GM18505 (cell line): Measurements from ENCODE around the gene SLC25A17.
"Not testable (repeated sequence)": the region's sequence is repeated elsewhere in the genome, so short reads cannot be mapped to it uniquely, and the experiment has no call there.

Experiments
- ATAC-seq: cut with Tn5 transposase; IDR thresholded peaks from one replicate; pipeline ENCODE4 v1.9.1; 2021; ENCODE audit not compliant: unreplicated experiment
- POLR2A ChIP-seq: IDR thresholded peaks from 4 replicates; pipeline ENCODE4 v1.6.1; 2011; ENCODE audit warnings: borderline replicate concordance; ENCODE audit not compliant: insufficient read depth, insufficient read length; ENCODE audit errors: extremely low read depth

Gene SLC25A17

DNA sequence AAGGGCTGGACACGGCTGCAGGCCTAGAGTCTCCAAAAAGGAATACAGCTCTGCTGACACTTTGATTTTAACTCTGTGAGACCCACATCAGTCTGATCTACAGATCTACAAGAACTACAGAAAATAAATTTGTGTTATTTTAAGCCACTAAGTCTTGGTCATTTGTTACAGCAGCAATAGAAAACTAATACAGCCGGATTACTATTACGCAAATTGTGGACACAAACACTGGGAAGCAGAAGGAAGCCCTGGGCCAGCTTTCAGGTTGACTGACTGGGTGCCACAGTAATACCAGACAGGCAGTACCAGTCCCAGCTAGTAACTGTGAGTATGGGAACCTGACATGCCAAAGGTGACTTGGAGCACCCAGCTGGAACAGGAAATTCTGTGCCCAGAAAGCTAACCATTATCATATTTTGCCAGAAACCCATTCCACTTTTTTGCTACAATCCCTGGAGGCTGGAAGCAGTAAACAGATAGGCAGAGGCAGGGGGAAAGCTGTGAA, 13.4 kb downstream of the SLC25A17 start:
- no peak for ATAC-seq
- TF ChIP-seq POLR2A, result no peak

DNA sequence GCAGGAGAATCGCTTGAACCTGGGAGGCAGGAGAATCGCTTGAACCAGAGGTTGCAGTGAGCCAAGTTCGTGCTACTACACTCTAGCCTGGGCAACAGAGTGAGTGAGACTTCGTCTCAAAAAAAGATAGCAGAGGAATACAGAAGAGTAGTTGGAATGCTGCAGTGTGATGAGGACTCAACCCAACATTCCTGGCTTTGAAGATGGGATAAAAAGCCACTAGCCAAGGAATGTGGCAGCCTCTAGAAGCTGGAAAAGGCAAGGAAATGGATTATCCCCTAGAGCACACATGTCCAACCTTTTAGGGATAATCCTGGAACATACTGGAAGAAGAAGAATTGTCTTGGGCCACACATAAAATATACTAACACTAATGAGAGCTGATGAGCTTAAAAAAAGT, 13.9 kb downstream of the SLC25A17 start:
- ATAC-seq, result no peak
- TF ChIP-seq POLR2A, result no peak

- TF ChIP-seq POLR2A, result no peak
- ATAC-seq, result no peak
Observed at GRCh38 chr22:40803321-40803720, 15.8 kb downstream of the SLC25A17 start.

DNA sequence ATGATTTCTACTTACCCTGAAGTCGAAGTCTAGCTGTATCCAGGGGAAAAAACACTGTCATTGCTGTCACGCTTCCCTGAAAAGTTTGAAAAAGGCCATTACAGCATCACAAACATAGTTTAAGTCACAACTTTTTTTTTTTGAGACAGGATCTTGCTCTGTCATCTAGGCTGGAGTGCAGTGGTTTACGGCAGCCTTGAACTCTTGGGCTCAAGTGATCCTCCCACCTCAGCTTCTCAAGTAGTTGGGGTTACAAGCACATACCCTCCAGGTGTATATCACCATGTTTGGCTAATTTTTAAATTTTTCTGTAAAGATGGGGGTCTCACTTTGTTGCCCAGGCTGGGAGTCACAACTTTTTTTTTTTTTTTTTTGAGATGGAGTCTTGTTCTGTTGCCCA, 20.1 kb downstream of the SLC25A17 start:
- ATAC-seq, result no peak
- TF ChIP-seq POLR2A, result no peak

DNA sequence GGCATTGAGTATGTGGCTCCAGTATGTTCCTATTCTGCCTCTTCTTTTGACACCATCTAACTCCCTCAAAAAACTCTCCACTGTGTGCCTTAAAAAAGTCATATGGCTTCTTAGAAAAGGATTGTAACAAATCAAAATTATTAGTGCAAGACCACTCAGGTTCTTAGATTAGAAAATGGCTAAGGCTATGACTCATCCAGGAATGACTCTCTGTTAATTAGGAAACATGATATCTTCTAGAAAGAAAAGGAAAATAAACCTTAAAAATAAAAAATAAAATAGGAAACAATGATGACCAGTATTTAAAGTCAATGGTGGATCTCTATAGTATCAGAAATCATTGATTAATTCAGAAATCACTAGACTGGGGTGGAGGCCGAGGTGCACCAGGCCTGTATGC, 21.7 kb downstream of the SLC25A17 start:
- no peak for ATAC-seq
- no peak for TF ChIP-seq POLR2A

DNA sequence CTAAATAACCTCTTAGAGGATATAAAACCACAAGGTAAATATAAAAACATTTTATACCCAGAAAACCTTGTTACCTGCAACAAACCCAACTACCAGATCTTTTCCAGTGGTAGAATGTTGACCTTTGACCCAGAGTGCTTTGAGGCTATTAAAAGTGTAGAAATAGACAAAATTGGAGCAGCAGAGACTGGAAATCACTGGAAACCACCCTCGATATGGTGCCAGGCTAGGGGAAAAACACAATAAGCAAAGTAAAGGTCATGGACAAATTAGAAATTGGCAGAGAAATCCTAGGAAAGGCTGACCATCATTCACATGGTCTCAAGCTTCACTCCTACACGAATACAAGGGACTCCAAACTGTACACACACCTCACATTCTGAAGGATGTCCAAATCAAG, 26.7 kb downstream of the SLC25A17 start:
- no peak for ATAC-seq
- no peak for TF ChIP-seq POLR2A

- no peak for ATAC-seq
Observed at GRCh38 chr22:40791241-40791640, 27.9 kb downstream of the SLC25A17 start.

GRCh38 chr22:40789131-40789530, 30.0 kb downstream of the SLC25A17 start:
- TF ChIP-seq POLR2A, result no peak
- ATAC-seq, result no peak

More at GRCh38 chr22:40791241-40791640, 27.9 kb downstream of the SLC25A17 start:
- TF ChIP-seq POLR2A, result no peak

GRCh38 chr22:40782521-40782920, 36.6 kb downstream of the SLC25A17 start:
- TF ChIP-seq POLR2A, result no peak

GRCh38 chr22:40781749-40782148, 37.4 kb downstream of the SLC25A17 start:
- ATAC-seq, result not testable (repeated sequence)

More at GRCh38 chr22:40782521-40782920, 36.6 kb downstream of the SLC25A17 start:
- ATAC-seq, result no peak

DNA sequence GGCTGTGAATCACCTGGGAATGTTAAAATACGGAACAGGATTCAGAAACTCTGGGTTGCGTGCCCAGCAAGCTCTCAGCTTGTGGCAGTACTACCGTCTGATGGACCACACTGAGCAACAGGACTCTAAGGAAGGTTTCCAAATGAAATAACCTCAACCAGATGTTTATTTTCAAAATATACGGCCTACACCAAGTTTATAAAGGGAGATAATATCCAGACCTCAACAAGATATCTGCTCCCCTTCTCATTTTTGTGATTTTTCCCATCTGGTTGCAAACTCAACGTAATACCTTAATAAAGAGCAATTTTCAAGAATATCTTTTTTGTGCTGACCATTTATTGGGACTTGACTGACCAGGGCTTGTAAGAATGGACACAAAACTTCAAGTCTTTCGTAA, 49.4 kb downstream of the SLC25A17 start:
- TF ChIP-seq POLR2A, result no peak
- no peak for ATAC-seq

- ATAC-seq, result no peak
- TF ChIP-seq POLR2A, result no peak
Observed at GRCh38 chr22:40768206-40768605, 50.9 kb downstream of the SLC25A17 start.

DNA sequence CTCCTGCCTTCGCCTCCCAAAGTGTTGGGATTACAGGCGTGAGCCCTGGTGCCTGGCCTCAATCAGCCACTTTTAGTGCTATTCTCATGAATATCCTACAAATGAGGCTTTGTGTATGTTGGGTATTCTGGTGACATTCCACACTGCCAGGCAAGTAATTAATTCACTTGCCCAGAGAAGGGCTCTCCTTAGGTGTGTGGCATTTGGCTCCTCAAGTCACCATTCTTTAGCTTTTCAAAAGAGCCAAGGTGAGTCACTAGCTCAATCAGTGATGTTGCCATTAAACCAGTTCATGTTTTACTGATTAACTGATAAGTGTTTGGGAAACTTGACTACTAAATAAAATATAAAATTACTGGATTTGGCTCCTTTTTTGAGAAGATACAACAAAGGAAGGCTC, 52.2 kb downstream of the SLC25A17 start:
- TF ChIP-seq POLR2A, result no peak
- ATAC-seq, result no peak

DNA sequence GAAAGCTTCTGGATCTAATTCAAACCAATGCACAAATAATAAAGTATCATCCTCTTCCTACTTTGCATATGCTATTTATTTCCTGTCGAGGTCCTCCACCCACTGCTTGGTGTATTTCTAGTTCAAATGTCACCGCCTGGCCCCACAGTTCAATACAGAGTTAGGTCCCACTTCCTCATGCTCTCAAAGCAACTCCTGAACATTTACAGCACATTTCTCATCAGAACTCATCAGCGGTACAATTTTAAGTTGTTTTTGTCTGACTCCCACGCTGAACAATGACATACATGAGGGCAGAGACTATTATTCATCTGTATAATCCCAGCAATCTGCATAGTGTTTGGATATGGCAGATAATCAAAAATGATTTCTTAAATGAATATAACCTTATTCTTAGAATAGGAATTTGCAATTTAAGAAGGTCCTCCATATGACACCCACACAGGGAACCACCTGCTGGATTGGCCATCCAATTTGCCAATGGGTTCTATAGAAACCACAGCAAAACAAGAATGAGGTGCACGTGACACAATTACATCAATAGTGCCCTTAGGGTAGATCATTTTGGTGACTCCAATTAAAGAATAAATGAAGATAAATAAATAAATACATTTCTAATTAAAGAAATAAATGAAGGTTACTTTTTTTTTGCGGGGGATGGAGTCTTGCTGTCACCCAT, 54.2 kb downstream of the SLC25A17 start:
- ATAC-seq, result no peak
- peak; percentile 21 for TF ChIP-seq POLR2A

DNA sequence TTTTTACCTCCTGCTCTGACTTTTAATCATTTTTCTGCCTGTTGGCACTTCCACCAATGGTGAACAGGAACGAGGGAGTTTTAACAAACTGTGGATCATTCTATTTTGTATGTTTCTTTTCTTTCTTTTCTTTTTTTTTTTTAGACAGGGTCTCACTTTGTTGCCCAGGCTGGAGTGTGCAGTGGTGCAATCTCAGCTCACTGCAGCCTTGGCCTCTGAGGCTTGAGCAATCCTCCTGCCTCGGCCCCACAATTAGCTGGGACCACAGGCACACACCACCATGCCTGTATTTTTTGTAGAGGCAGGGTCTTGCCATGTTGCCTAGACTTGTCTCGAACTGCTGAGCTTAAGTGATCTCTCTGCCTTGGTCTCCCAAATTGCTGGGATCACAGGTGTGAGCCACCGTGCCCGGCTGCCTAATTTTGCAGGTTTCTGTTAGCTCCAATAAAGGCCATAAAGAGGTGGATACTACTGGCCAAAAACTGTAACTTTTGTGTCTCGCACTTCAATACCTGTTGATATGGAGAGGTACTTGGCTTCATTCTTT, 59.8 kb downstream of the SLC25A17 start:
- ATAC-seq, result no peak
- no peak for TF ChIP-seq POLR2A

DNA sequence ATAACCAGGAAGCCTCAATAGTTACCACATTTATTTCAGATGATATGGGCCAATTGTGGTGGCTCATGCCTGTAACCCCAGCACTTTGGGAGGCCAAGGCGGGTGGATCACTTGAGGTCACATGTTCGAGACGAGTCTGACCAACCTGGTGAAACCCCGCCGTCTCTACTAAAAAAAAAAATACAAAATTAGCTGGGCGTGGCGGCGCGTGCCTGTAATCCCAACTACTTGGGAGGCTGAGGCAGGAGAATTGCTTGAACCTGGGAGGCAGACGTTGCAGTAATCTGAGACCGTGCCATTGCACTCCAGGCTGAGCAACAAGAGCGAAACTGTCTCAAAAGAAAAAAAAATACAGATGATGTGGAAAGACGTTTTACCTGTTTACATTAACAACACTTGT, 60.3 kb downstream of the SLC25A17 start:
- not testable (repeated sequence) for ATAC-seq
